HG02981 (cell line): ENCODE measurements around the gene CERCAM.

ENCODE experiments used
- ATAC-seq: cut with Tn5 transposase; IDR thresholded peaks from one replicate; pipeline ENCODE4 v1.9.1; 2021; ENCODE audit warnings: mild to moderate bottlenecking, moderate library complexity; ENCODE audit not compliant: unreplicated experiment

CERCAM gene, protein sequence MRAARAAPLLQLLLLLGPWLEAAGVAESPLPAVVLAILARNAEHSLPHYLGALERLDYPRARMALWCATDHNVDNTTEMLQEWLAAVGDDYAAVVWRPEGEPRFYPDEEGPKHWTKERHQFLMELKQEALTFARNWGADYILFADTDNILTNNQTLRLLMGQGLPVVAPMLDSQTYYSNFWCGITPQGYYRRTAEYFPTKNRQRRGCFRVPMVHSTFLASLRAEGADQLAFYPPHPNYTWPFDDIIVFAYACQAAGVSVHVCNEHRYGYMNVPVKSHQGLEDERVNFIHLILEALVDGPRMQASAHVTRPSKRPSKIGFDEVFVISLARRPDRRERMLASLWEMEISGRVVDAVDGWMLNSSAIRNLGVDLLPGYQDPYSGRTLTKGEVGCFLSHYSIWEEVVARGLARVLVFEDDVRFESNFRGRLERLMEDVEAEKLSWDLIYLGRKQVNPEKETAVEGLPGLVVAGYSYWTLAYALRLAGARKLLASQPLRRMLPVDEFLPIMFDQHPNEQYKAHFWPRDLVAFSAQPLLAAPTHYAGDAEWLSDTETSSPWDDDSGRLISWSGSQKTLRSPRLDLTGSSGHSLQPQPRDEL

DNA sequence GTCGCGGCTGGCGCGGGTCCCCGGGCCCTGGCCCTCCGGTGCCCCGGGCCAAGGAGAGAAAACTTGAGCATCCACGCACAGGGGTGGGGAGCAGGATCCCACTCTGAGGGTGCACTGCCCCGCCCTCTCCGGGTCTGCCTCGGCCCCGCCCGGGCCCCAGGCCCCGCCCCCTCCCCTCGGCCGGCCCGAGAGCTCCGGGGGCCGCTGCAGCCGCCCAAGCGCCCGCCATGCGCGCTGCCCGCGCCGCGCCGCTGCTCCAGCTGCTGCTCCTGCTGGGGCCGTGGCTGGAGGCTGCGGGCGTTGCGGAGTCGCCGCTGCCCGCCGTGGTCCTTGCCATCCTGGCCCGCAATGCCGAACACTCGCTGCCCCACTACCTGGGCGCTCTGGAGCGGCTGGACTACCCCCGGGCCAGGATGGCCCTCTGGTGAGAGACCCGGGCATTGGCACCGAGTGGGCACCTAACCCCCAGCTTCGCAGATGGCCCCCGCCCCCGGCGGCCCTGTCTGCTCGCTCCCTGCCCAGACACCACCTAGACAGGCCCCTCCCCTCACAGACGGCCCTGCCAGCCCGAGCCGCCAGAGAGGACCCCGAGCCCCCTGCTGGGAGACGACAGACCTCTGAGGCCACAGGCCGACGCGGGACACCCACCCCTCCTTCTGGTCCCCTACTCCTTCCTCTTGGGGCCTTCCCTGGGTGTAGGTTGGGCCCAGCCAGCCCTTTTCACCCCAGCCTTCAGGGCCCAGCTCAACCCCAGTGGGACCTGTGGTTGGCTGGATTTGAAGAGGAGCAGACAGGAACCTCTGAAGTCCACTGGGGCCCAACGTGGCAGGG, at the start of gene CERCAM:
TSS of gene CERCAM (plus strand) at position 207 of the 831 bp plus-strand sequence. CDS start at position 228, 21 bp downstream.
- ATAC-seq, result peak; percentile 69

DNA sequence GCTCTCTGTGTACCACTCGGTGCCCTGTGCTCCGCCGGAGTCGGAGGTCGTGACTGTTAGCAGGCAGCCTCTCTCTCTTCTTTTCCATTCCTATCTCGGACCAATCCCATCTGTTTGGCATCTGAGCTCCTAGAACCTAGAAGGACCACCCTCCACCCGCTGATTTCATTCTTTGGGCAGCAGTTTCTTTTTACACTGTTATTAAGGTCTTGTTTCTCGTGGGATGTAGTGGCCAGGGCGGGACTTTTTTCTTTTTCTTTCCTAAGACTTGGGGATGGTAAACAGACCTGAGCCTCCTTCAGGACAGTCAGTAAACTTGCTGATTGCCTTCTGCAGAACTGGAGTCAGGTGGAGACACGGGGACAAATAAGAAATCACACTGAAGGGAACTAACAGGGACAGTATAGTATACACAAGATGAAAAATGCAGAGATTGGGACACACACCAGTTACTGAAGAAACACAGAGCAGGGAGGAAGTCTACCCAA, 49.0 kb upstream of the CERCAM start:
- ATAC-seq, result no peak

DNA sequence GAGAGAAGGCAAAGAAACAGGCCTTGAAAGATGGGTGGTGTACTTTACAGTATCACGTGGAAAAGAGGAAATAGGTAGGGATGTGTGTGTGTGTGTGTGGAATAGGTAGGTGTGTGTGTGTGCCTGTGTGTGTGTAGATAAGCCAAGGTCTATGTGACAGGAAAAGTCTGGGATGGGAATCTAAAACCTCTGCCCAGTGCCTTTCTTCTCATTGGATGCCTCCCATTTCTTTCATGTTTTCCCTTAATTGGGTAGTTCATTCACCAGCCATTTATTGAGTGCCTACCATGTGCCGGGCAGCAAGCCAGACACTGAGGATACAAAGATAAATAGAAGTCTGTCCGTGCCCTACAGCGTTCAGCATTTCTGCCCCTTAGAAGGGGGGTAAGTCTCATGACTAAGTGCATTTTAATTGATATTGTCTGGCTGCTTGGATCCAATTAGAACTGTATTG, 48.4 kb upstream of the CERCAM start:
- ATAC-seq, result no peak

DNA sequence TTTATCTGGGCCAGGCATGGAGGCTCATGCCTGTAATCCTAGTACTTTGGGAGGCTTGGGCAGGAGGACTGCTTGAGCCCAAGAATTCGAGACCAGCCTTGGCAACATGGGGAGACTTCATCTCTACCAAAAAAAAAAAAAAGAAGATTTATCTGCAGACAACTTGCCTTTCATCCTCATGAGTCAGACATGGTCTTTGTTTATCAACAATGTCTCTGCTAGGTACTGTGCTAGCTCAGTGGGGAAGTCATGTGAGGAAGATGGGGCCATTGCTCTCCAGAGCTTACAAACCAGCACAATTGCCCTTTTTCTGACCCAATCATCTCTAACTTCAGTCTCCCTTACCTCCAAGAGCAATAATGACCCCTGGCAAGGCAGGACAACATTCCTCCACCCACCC, 47.9 kb upstream of the CERCAM start:
- ATAC-seq, result no peak

DNA sequence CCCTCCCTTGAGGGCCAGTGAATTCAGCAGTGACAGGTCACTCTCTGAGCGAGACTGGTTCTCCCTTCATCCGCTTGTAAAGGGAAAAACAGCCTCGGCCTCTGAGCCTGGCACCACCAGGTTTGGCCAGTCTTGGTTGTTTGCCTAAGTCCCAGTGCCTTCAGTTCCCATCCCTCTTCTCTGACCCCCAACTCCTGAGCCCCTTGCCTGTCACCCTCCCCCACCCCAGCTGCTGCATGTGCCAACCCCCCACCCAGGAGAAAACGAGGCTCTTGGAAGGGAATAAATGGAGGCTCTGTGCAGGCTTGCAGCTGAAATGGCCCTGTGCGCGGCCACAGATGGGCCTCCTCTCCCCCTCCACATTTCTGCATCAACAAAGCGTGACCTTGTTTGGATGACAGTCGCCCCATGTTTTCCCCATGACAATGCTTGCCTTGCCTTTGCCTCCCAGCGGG, 46.4 kb upstream of the CERCAM start:
- no peak for ATAC-seq

DNA sequence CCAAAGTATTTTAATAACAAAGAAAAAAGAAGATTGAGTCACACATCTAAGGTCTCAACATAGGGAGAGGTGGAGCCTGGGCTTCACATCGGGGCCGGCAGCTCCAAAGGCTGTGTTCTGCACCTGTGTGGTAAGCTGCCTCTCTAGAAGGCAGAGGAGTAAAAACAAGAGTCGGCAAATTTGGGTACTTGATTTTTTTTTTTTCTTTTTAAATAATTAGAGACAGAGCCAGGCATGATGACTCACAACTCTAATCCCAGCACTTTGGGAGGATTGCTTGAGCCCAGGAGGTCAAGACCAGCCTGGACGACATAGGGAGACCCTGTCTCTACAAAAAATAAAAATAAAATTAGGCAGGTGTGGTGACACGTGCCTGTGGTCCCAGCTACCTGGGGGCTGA, 44.8 kb upstream of the CERCAM start:
- no peak for ATAC-seq

DNA sequence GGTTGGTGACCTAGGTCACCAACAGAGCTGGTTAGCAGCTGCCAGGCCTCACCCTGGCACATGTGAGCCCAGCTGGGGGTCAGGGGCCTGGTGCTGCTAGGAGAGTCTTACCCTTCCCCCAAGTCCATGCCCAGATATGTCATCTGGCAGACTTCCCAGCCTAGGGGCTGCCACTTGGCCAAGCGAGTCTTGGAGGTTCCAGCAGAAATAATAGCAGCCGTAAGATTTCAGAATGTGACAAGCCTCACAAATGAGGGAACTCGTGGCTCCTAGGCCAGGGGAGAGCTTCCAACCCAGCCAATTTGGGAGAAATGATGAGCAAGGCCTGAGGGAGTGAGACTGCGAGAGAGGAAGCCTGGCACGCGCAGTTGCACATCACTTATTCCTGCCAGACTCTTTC, 38.4 kb upstream of the CERCAM start:
- no peak for ATAC-seq

DNA sequence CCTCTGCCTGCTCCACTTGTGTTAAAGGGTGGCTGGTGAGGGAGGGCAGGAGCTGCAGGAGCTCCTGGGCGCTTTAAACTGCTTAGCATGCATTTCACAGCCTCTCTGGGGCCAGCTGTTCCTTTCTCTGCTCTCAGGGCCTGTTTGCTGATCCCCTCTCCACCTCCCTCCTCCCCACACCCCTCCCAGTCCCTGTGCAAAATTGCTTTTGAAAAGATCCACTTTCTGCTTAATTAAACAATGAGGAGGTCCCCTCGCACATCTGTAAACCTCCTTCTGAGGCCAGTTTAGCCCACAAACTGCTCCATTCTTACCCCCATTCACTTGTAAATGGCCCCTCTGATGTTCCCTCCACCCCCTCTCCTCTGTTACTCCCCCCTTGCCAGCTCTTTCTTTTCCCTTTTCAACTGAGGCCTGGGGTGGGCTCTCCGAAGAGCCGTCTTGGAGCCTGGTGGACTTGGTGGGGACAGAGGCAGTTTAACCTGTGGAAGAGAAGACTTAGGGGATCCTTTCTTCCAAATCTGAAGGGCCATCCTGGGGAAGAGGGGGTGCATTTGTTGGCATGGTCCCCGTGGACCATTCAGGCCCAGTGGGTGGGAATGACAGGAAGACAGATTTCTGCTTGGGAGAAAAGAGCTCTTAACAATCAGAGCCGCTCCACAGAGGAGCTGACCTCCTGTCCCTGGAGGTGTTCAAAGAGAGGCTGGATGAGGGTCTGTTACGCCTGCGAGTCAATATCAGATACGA, 37.5 kb upstream of the CERCAM start:
- no peak for ATAC-seq

DNA sequence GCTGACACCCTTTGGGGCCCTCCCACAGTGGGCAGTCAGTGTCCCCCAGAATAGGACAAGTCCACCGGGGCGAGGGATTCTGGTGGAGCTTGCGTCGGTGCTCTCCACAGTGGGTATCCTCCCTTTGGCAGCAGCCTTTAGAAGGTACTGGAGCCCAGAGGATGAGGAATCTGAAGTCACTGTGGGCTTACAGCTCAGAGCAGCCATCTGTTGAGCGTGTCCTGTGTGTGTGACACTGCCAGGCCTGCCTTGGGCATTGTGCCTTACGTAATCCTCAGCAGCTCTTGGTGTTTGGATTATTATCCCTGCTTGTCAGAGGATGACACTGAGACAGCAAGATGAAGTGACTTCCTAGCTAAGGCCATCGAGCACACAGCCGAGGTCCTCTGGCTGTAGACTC, 36.9 kb upstream of the CERCAM start:
- ATAC-seq, result no peak

DNA sequence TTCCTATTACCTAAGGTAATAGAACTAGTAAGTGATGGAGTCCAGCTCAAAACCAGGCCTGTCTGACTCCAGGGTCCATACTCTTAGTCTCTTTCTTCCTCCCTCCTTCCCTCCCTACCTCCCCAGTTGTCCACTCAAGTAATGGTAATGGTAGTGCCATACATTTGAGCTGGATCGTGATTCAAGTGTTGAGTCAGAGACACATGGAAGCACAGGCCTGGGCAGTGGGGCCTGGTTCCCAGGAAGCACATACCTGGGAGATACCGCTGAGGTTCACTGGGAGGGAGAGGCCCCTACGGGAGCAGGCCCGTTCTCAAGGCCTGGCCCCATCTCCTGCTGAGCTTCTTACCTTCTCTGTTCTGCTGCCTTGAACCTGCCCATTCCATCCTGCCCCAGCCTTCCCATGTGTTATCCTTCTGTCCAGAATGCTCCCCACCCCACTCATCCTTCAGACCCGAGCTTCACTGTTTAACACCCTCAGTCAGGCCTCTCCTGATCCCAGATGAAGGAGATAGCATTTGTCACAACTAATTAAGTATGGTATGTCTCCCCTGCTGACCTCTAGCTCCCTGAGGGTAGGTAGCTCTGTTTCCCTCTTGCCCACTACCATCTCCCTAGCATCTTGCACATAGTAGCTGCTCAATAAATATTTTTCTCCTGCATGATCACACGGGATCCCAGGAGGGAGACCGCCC, 35.7 kb upstream of the CERCAM start:
- no peak for ATAC-seq

DNA sequence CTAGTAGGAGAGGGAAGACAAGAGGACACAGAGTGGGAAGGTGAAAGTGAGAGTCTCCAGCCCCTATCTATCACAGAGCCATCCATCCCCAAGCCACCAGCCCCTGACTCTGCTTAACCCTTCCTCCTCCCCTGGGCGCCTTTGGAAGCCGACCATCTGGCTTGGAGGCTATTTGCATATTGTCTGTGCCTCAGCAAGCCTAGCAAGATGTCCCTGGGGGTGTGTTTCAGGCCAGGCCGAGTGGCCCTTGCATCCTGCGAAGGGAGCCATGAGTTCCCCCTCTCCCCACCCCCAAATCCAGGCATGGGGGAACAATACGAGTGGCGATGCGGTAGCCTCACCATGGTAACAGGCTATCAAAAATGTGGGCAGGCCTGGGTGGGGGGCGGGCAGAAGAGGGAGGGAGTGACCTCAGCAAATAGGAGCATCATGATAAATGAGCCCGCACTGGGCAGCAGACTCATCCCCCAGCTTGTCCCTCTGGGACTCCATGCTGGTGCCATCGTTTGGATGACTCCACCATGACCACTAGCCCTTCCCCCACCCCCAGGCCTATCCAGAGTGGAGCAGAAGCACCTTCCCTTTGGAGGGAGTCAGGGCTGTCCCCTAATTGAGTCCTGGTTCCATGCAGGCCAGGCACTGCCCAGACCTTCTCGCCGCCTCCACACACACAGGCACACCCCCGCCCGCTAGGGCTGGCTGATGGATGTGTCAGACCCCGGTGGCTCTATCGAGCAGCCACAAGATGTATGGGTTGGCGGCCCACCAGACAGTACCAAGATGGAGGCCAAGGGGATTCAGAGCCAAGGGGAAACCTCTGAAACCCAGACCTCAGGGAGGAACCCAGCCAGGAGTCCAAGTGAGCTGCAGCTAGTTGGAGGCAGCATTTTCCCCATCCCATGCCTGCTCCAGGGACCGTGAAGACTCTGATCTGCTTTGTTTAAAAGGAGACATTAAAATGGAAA, 34.9 kb upstream of the CERCAM start:
- ATAC-seq, result no peak

DNA sequence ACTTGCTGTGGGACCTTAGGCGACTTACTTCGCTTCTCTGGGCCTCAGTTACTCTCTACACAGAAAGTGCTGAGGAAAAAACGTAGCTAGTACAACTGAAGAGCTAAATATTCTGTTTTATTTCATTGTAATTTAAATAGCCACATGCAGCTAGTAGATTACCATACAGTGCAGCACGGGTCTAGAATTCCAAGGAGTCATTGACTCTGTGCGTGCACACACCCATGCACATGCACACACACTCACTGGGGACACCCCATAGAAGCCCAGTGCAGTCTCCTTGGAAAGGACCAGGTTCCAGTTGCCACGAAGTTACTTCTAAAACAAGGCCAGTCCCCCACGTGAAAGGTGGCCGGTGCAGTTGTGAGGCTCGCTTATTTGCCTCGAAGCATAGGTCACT, 32.5 kb upstream of the CERCAM start:
- no peak for ATAC-seq

DNA sequence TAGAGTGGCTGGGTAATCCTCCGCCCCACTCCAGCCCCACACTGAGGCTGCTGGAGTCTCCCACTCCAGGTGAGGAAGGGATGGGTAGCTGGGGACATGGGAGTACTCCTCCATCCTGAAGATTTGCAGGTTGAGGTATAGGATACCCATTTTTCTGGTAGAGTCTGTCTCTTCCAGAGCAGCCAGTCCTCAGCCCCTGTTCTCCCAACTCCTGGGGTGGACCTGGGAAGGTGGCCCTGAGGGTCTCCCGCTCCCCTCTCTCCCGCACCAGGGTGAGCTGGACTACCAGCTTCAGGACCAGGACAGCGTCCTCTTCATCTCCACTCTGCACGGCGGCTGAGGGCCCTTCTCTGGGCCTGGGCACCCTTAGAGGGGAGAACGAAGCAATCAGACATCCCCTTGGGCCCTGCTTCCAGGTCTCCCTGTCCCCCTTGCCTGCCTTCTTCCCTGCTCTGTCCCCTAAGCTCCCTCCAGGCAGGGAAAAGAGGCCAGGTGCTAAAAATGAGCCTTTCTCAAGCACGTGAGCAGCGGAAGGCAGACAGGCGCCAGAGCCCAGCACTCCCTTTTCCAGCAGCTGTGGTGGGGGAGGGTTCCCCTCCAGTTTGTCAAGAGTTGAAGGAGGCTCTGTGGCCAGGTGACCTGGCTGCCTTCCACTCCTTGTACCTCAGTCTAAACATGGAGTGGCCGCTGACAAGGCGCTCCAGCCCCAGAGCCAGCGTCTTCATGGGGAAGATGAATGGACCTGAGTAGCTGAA, 31.1 kb upstream of the CERCAM start:
- ATAC-seq, result no peak

DNA sequence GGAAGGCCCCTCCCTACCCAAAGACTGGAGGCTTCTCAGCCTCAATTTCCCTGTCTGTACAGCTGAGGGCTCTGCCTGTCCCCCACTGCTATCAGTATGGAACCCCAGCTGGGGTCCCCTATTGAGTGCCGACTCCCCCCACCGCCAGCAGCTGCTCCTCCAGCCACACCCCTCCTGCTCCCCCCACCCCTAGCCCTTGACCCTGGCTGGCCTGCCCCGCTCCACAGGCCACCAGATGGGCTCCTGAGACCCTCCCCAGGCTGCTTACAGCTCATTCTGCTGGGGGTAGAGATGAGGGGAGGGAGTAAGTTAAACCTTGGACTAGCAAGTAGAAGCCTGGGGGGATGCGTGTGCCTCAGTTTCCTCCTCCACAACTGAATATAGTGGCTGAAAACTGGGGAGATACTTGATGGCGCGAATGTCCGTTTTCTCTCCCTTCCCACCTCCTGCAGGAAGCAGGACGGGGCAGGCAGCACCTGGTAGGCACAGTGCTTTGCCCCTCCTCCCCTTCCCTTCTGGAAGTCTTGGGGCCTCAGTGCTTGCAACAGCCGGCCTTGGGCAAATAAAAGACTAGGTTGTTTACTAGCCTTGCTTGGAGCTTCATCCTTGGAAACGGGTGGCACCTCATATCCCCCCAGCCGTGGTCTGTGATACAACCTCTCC, 30.4 kb upstream of the CERCAM start:
- no peak for ATAC-seq

DNA sequence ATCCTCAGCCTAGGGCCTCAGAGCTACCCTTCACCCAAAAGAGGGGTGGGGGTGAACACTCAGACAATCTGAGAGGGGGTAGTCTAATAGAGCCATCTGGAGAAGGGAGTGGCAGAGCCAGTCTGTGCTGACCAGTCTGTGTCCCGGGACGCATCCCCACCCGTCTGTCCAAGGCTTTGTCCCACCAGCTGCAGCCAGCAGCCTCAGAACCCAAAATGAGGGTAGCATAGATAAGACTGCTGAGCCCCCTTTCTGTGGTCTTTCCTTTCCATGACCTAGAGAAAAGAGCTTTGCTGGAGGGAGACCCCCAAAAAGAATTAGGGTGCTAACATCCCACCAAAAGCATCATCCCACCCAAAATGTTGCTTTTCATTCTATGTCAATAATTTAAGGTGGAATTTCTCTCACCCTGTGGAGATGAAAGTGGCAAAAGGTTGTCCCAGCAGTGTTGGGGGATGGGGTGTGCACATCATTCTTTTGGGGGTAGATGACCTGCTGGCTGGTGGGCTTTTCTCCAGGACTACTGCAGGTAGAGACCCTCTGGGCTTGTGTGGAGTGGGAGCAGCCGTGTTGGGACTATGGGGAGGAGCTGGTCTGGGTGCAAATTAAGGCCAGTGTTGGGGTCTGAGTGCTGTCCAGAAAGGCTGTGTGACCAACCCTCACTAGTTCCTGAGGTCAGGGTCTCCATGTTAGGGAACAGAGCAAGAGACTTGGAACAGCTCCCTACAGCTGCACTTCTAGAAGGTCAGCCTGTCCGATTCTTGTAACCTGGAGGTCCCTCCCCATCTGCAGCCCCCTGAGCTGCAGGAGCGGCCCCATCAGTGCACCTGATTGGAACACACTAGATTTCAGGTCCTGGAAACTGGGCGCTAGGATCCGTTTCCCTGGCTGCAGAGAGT, 29.6 kb upstream of the CERCAM start:
- ATAC-seq, result no peak

DNA sequence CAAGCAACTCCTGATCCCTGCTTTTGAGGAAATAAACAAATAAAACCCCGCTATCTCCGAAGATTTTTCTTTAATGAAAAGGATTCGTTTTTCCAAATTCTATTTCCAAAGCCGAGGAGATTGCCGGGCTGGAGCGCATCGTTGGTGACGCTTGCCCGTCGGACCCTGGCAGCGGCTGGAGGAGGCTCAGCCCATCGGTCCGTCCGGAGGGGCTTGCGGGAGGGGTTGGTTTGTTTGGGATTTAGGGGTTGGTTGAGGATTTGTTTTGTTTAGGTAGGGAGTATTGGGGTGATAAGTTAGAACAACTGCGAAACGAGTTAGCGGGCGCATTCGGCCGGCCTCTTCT, 28.7 kb upstream of the CERCAM start:
- no peak for ATAC-seq
